Activated CD4-positive, alpha-beta T cell treated with anti-CD3 and anti-CD28 coated beads, Interleukin-2, amount 10 ng/mL, durations not matched to agents 7 days and 5 days (primary cell): ENCODE data around the gene ARHGEF17. TPM values are rescaled to one million over a fixed set of nuclear protein-coding genes. Genes with fewer than 3 reads are reported as not detected.

Source experiments
- CTCF ChIA-PET: fragments of 350-600 bp; sonication (Branson Sonifier 250); formaldehyde crosslinking; loops from one replicate; lab custom pipeline; 2021; ENCODE audit warnings: antibody characterized with exemption; lab: Charles Lee
- POLR2A ChIA-PET: fragments of 350-600 bp; sonication (Branson Sonifier 250); formaldehyde crosslinking; loops from one replicate; lab custom pipeline; 2021; ENCODE audit warnings: antibody characterized with exemption; lab: Charles Lee
- DNase-seq: peaks from one replicate; pipeline ENCODE4 v3.0.0-alpha.2; 2020
- H3K27ac Mint-ChIP-seq: one replicate; pipeline ENCODE4 v1.8.0; 2021; ENCODE audit warnings: mild to moderate bottlenecking, moderate library complexity, mixed read lengths
- H3K27me3 Mint-ChIP-seq: one replicate; pipeline ENCODE4 v1.8.0; 2021; ENCODE audit warnings: mixed read lengths
- H3K36me3 Mint-ChIP-seq: one replicate; pipeline ENCODE4 v1.8.0; 2021; ENCODE audit warnings: low read depth, mixed read lengths
- H3K4me1 Mint-ChIP-seq: one replicate; pipeline ENCODE4 v1.8.0; 2021; ENCODE audit warnings: mixed read lengths
- H3K4me3 Mint-ChIP-seq: one replicate; pipeline ENCODE4 v1.8.0; 2021; ENCODE audit warnings: mild to moderate bottlenecking, moderate library complexity, mixed read lengths
- H3K9me3 Mint-ChIP-seq: one replicate; pipeline ENCODE4 v1.8.0; 2021; ENCODE audit warnings: mixed read lengths
- total RNA-seq, 2 experiments: library from RNA; stranded (reverse); gene quantifications; one replicate each; pipeline ENCODE4 v1.2.3, GENCODE V29; 2021

Gene ARHGEF17
- total RNA-seq, 2 experiments from 2014 or later, result not detected

DNA sequence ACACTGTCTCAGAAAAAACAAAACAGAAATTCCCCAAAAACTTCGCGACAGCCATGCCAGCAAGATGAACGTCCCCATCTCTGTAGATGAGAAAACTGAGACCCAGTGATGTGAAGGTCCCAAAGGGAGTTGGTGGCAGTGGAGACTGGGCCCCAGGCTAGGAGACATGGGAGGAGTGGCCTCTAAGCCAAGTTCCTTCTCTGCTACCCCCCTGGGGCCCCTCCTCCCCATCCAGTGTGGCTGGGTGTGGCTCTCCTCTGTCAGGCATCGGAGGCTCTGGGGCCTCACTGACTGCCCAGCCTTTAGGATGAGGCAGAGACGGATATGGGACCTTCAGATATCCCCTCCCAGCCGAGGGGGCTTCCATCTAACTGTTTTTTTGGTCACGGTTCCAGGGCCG is 77.9 kb downstream of the ARHGEF17 start:
- peak overlapping the region; percentile 89 for H3K27ac Mint-ChIP-seq
- ChIA-PET CTCF (interaction anchor here (1.3 to 1.9 kb wide), 2 partner anchors 7 to 275 kb away, joined by 3 to 8 read pairs; no protein-coding TSS in a partner anchor), POLR2A (no interaction called here)
- no peaks in the 10 kb centered on the region for H3K9me3 Mint-ChIP-seq
- peaks cover 8% of the 10 kb centered on the region for H3K36me3 Mint-ChIP-seq
- DNase-seq, result no peak
- H3K27me3 Mint-ChIP-seq, result no peaks in the 10 kb centered on the region
- H3K4me1 Mint-ChIP-seq, result peaks cover 69% of the 10 kb centered on the region
- no peak overlapping the region for H3K4me3 Mint-ChIP-seq

DNA sequence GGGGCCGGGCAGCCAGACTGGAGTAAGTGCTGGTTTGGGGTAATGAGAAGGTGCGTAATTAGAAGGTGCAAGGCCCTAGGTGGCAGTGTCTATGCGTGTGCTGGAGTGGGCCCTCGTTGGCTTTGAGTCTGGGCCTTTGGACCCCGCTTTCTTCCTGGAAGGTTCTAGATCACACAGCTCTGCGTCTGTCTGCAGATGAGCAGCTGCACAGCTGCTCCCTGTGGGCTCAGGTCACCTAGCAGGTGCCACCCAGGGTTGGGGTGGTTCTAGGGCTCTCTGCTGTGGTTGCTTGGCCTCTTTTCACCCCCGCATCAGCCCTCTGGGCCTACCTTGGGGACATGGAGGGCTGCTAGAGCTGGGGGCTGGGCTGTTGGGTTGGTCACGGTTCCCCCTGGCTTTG is 78.5 kb downstream of the ARHGEF17 start:
- Mint-ChIP-seq H3K4me3 (no peak overlapping the region), H3K27ac (peak overlapping the region; percentile 89), H3K9me3 (no peaks in the 10 kb centered on the region), H3K27me3 (no peaks in the 10 kb centered on the region), H3K36me3 (peaks cover 8% of the 10 kb centered on the region), H3K4me1 (peaks cover 66% of the 10 kb centered on the region)
- CTCF ChIA-PET, result interaction anchor here (1.0 kb wide), 1 partner anchor 35 kb away, joined by 5 read pairs; no protein-coding TSS in a partner anchor
- POLR2A ChIA-PET, result no interaction called here
- DNase-seq, result no peak

GRCh38 chr11:73387594-73388264 is 79.7 kb downstream of the ARHGEF17 start:
- Mint-ChIP-seq H3K9me3 (no peaks in the 10 kb centered on the region), H3K27ac (peak overlapping the region; percentile 89), H3K27me3 (no peaks in the 10 kb centered on the region), H3K36me3 (peaks cover 8% of the 10 kb centered on the region), H3K4me1 (peaks cover 58% of the 10 kb centered on the region), H3K4me3 (no peak overlapping the region)
- DNase-seq, result no peak
- ChIA-PET POLR2A (no interaction called here), CTCF (interaction anchor here (1.4 kb wide), 1 partner anchor 239 kb away, joined by 3 read pairs; no protein-coding TSS in a partner anchor)

DNA sequence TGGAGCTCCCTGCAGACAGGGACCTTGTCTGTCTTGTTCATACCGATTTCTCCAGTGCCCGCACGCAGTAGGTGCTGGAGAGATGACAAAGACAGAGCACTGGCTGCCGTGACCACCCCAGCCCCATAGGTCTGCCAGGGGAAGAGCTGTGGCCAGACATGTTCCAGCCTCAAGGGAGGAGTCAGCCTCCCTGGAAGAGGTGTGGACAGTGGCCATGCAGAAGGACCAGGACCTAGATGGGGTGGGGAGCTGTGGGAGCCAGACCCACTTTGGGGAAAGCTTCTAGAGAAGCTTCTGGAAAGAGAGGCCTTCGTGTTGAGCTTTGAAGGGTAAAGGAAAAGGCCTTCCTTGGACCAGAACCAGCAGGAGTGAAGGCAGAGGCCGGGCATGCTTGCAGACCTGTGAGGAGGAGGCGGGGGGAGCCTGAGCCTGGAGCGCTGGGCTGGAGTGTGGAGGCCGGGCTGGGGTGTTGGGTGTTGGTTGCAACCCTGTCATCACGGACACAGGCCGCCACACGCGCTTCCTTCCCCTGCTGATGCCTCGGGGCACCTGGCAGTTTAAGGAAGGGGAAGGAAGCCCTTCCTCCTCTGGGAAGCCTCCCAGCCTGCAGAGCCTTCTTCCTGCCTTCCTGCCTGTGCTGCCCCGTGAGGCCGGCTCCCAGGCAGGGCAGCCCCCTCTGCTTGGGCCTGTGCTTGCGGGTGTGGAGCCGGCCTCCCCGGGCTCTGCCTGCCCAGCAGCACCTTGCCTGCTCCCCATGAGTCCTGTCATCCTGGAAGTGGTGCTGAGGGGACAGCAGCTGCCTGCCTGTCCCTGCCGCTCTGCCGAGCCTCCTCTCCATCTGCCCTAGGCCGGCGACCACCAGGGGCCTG is 80.4 kb downstream of the ARHGEF17 start:
- peak overlapping the region; percentile 84 for H3K27ac Mint-ChIP-seq
- peaks cover 11% of the 10 kb centered on the region for H3K36me3 Mint-ChIP-seq
- H3K27me3 Mint-ChIP-seq, result no peaks in the 10 kb centered on the region
- no peak overlapping the region for H3K4me3 Mint-ChIP-seq
- H3K9me3 Mint-ChIP-seq, result no peaks in the 10 kb centered on the region
- POLR2A ChIA-PET, result interaction anchor here (0.6 kb wide), 1 partner anchor 260 kb away, joined by 4 read pairs; no protein-coding TSS in a partner anchor
- CTCF ChIA-PET, result interaction anchor here (1.2 to 1.7 kb wide), 3 partner anchors 11 to 238 kb away, joined by 3 to 12 read pairs (median 4); no protein-coding TSS in a partner anchor
- no peak for DNase-seq
- peaks cover 53% of the 10 kb centered on the region for H3K4me1 Mint-ChIP-seq

- Mint-ChIP-seq H3K4me3 (no peak overlapping the region), H3K36me3 (peaks cover 14% of the 10 kb centered on the region), H3K27me3 (no peaks in the 10 kb centered on the region), H3K27ac (no peak overlapping the region), H3K9me3 (no peaks in the 10 kb centered on the region), H3K4me1 (peaks cover 47% of the 10 kb centered on the region)
- POLR2A ChIA-PET, result no interaction called here
- CTCF ChIA-PET, result interaction anchor here (1.0 to 1.7 kb wide), 5 partner anchors 10 to 237 kb away, joined by 3 to 12 read pairs (median 4); partner anchors contain the start of gene RELT
- no peak for DNase-seq
Measured at GRCh38 chr11:73389134-73389525, 81.1 kb downstream of the ARHGEF17 start.

DNA sequence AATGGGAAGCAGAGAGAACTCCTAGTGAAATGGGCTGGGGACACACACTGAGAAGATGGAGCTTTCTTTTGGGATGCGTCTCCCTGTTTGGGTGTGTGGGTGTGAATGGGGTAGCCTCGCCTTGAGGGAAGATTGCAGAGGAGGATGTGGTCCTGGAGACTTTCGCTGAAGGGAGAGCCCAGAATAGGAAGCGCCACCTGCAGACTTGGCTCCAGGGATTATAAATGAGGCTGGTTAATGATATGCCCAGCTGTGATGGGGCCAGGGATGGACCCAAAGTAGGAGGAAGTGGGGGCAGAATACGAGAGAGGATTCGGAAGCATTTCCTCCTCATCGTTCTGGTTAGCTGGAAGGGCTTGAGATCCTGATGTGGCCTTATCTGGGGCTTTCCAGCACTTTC is 81.8 kb downstream of the ARHGEF17 start:
- CTCF ChIA-PET, result interaction anchor here (1.0 to 1.7 kb wide), 6 partner anchors 9 to 39 kb away, joined by 3 to 12 read pairs (median 4); partner anchors contain the start of gene RELT
- POLR2A ChIA-PET, result no interaction called here
- Mint-ChIP-seq H3K27me3 (no peaks in the 10 kb centered on the region), H3K4me1 (peaks cover 39% of the 10 kb centered on the region), H3K4me3 (no peak overlapping the region), H3K27ac (peak overlapping the region; percentile 25), H3K36me3 (peaks cover 14% of the 10 kb centered on the region), H3K9me3 (no peaks in the 10 kb centered on the region)
- DNase-seq, result no peak

DNA sequence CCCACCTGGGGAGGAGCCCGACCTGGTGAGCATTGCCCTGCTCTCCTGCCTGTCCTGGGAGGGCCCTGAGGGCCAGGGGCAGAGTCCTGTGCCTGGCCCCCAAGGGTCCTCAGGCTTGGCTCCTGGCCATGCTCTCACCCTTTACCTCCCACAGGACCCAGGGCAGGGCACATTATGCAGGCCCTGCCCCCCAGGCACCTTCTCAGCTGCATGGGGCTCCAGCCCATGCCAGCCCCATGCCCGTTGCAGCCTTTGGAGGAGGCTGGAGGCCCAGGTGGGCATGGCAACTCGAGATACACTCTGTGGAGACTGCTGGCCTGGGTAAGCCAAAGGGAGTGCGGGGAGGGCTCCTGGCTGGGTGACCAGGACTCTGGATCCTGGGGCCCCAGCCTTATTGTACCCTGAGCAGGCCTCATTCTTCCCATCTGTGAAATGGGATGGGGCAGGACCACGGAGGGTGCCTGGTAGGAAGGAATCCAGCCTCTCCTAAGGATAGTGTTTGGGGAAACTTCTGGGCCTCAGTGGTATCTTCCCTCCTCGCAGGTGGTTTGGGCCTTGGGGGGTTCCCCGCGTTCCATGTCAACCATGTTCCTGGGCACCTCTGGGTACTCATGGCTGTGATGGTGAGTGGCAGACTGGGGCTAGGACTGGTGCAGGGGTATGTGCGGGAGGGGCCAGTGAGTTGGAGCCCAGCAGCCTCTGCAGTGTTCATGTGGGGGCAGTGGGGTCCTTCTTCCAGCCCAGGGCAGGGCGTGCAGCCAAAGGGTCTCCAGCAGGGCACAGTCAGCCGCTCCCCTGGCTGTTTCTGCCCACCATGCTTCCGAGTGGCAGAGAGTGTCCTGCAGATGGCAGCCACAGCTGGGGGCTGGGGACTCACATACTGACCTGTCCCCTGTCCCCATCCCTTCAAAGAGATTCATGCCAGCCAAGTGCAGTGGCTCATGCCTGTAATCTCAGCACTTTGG is 82.8 kb downstream of the ARHGEF17 start:
- ChIA-PET POLR2A (no interaction called here), CTCF (interaction anchor here (1.4 to 1.6 kb wide), 3 partner anchors 20 to 40 kb away, joined by 3 to 4 read pairs (median 3); no protein-coding TSS in a partner anchor)
- Mint-ChIP-seq H3K4me1 (peaks cover 29% of the 10 kb centered on the region), H3K27ac (no peak overlapping the region), H3K9me3 (no peaks in the 10 kb centered on the region), H3K4me3 (no peak overlapping the region), H3K27me3 (no peaks in the 10 kb centered on the region), H3K36me3 (peaks cover 13% of the 10 kb centered on the region)
- no peak for DNase-seq

GRCh38 chr11:73391665-73392064 is 83.6 kb downstream of the ARHGEF17 start:
- Mint-ChIP-seq H3K36me3 (peaks cover 15% of the 10 kb centered on the region), H3K9me3 (no peaks in the 10 kb centered on the region), H3K27me3 (no peaks in the 10 kb centered on the region), H3K4me3 (no peak overlapping the region), H3K27ac (no peak overlapping the region), H3K4me1 (peaks cover 21% of the 10 kb centered on the region)
- POLR2A ChIA-PET, result interaction anchor here (0.6 kb wide), 1 partner anchor 41 kb away, joined by 3 read pairs; no protein-coding TSS in a partner anchor
- CTCF ChIA-PET, result interaction anchor here (0.9 to 1.6 kb wide), 2 partner anchors 22 to 41 kb away, joined by 3 read pairs; no protein-coding TSS in a partner anchor
- DNase-seq, result no peak

DNA sequence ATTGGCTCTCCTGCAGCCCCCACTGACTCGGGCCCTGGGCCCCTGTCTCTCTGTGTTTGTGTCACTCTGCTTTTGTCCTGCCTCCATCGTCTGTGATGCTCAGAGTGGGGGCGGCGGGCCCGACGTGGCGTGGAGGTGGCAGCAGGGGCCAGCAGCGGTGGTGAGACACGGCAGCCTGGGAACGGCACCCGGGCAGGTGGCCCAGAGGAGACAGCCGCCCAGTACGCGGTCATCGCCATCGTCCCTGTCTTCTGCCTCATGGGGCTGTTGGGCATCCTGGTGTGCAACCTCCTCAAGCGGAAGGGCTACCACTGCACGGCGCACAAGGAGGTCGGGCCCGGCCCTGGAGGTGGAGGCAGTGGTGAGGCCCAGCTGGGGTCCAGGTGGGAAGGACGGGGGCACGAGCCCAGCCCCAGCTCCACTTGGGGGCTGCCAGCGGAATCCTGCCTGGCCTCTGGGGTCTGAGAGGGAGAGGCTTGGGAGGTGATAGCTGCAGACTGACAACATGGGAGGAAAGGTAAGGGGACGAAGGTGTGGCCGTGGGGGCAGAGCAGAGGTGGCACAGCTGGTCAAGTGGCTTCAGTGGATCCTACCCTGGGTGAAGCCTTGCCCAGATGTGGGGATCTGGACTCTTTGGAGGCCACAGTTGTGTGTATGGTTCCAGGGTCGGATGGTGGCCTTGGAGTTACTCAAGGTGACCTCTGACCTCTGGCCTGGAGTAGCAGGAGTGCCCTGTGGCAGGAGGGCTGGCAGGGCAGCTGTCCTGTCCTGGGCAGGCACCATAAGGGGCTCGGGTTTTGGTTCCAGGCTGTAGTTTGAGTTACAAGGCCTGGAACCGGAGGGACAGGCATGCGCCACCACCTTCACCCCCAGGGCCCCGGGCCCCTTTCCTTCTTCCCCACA is 84.3 kb downstream of the ARHGEF17 start:
- H3K36me3 Mint-ChIP-seq, result peaks cover 15% of the 10 kb centered on the region
- CTCF ChIA-PET, result interaction anchor here (0.9 to 2.3 kb wide), 13 partner anchors 7 to 94 kb away, joined by 3 to 17 read pairs (median 6); partner anchors contain the start of gene RELT
- no peak overlapping the region for H3K27ac Mint-ChIP-seq
- no peak for DNase-seq
- H3K4me1 Mint-ChIP-seq, result peaks cover 14% of the 10 kb centered on the region
- H3K4me3 Mint-ChIP-seq, result no peak overlapping the region
- no peaks in the 10 kb centered on the region for H3K27me3 Mint-ChIP-seq
- POLR2A ChIA-PET, result interaction anchor here (0.6 kb wide), 1 partner anchor 41 kb away, joined by 3 read pairs; no protein-coding TSS in a partner anchor
- no peaks in the 10 kb centered on the region for H3K9me3 Mint-ChIP-seq

DNA sequence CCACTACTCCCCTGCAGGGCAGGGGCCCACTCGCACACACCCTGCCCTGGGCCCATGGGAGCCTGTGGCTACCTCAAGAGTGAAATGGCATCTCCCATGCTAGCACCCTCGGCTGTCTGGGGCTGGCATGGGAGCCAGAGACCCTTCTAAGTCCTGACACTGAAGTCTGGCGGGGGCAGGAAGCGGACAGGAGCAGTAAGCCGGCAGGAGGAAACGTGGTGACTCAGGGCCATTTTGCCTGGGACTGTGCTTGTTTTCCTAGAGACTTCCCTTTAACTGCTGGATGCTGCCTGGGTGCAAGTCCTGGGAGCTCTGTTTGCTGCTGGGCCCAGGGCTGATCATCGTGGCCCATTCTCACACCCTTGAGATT is 84.9 kb downstream of the ARHGEF17 start:
- ChIA-PET CTCF (interaction anchor here (0.9 to 2.3 kb wide), 17 partner anchors 8 to 95 kb away, joined by 3 to 17 read pairs (median 5); partner anchors contain the start of gene RELT), POLR2A (interaction anchor here (0.6 kb wide), 1 partner anchor 42 kb away, joined by 3 read pairs; no protein-coding TSS in a partner anchor)
- Mint-ChIP-seq H3K27me3 (no peaks in the 10 kb centered on the region), H3K36me3 (peaks cover 17% of the 10 kb centered on the region), H3K4me3 (no peak overlapping the region), H3K9me3 (no peaks in the 10 kb centered on the region), H3K27ac (peak overlapping the region; percentile 72), H3K4me1 (peaks cover 9% of the 10 kb centered on the region)
- no peak for DNase-seq
